BJ (cell line): Measurements from ENCODE around the gene ANGPTL8. TPM values are rescaled to one million over a fixed set of nuclear protein-coding genes. Genes with fewer than 3 reads are reported as not detected.

ENCODE experiments used
- CTCF ChIA-PET: fragments of 350-600 bp; formaldehyde crosslinking; extraction: SDS; loops from one replicate; lab custom pipeline; 2021; ENCODE audit warnings: antibody characterized with exemption, inconsistent platforms; lab: Yijun Ruan, JAX
- POLR2A ChIA-PET: fragments of 300-600 bp; sonication (Branson Sonifier 250); formaldehyde crosslinking; extraction: SDS; loops from one replicate; lab custom pipeline; 2021; ENCODE audit warnings: antibody characterized with exemption; lab: Charles Lee
- DNase-seq: peaks from one replicate; pipeline ENCODE4 v3.0.0-alpha.2; 2011; ENCODE audit warnings: low read depth
- H3K27me3 ChIP-seq: 2 replicates; pipeline ENCODE4 v1.6.0; 2011; ENCODE audit warnings: low read length; ENCODE audit not compliant: control insufficient read depth, insufficient read depth
- H3K36me3 ChIP-seq: 2 replicates; pipeline ENCODE4 v1.5.1; 2011; ENCODE audit warnings: low read length; ENCODE audit not compliant: control insufficient read depth, insufficient read depth
- H3K4me3 ChIP-seq: 2 replicates; pipeline ENCODE4 v1.5.1; 2011; ENCODE audit warnings: low read depth, mild to moderate bottlenecking, control low read depth, low read length
- polyA plus RNA-seq: library from polyadenylated mRNA; depleted of rRNA; stranded (reverse); fragments of >200 nt; gene quantifications from 2 replicates; pipeline ENCODE4 v1.2.3, GENCODE V29; 2011
- TF ChIP-seq, protein P1 (sequence below): IDR thresholded peaks from 2 replicates; pipeline ENCODE4 v1.5.1; 2011; ENCODE audit warnings: low read depth, mild to moderate bottlenecking, control low read depth, inconsistent platforms, low read length, moderate library complexity; ENCODE audit not compliant: insufficient read depth

Gene ANGPTL8
- polyA plus RNA-seq, 1 experiment = not detected

DNA sequence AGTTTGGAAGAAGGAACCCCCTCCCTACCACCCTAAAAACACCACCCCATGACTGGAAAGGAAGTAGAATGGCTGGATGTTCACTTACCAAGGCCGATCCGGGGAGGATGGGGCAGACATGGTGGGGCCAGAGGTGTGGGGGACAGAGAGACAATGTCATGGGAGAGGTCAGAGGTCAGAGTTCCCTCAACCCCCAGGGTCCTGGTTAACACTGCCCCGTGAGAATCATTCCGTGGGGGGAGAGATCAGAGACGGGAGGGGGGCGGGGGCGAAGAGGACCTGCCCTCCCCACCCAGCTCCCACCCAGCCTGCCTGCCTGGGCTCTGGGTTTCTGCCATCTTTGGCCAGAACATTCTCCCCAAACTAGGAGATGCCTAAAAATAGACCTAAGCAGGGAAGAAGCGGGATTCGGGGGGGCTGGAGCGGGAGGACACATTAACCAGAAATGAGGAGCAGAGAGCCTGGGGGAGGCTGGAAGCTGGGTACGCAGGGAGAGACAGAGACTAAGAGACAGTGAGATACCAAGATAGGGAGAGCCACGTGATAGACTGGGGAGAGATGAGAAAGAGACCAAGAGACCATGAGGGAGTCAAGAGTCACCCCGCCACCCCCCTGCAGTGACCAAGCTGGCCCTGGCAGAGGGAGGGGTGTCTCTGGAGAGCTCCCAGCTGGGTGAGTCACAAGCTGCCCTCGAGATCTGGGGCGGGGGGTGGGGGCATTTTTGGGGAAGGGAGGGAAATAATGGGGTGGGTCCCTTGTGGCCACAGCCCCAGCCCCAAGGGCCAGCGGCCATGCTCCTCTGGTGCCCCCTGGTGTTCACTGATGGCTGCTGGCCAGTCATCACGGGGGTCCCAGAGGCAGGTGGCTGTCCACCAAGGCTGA lies 36.0 kb upstream of the ANGPTL8 start:
- Histone ChIP-seq H3K36me3 (peaks cover 6% of the 10 kb centered on the region; the same call in 1 of the 2 replicates), H3K27me3 (no peaks in the 10 kb centered on the region), H3K4me3 (no peak overlapping the region)
- TF ChIP-seq, protein P1, sequence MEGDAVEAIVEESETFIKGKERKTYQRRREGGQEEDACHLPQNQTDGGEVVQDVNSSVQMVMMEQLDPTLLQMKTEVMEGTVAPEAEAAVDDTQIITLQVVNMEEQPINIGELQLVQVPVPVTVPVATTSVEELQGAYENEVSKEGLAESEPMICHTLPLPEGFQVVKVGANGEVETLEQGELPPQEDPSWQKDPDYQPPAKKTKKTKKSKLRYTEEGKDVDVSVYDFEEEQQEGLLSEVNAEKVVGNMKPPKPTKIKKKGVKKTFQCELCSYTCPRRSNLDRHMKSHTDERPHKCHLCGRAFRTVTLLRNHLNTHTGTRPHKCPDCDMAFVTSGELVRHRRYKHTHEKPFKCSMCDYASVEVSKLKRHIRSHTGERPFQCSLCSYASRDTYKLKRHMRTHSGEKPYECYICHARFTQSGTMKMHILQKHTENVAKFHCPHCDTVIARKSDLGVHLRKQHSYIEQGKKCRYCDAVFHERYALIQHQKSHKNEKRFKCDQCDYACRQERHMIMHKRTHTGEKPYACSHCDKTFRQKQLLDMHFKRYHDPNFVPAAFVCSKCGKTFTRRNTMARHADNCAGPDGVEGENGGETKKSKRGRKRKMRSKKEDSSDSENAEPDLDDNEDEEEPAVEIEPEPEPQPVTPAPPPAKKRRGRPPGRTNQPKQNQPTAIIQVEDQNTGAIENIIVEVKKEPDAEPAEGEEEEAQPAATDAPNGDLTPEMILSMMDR = peak; percentile 97
- ChIA-PET POLR2A (interaction anchor here (0.7 kb wide), 1 partner anchor 77 kb away, joined by 26 read pairs; no protein-coding TSS in a partner anchor), CTCF (interaction anchor here (0.5 to 5.6 kb wide), 19 partner anchors 26 to 399 kb away, joined by 3 to 57 read pairs (median 5); no protein-coding TSS in a partner anchor)
- DNase-seq = peak; percentile 57

- TF ChIP-seq, protein P1 = no peak
- no peaks in the 10 kb centered on the region for H3K27me3 ChIP-seq
- H3K36me3 ChIP-seq = peaks cover 10% of the 10 kb centered on the region
- H3K4me3 ChIP-seq = no peak overlapping the region
- no peak for DNase-seq
- POLR2A ChIA-PET = no interaction called here
- CTCF ChIA-PET = interaction anchor here (0.5 to 5.6 kb wide), 16 partner anchors 9 to 398 kb away, joined by 3 to 57 read pairs (median 5); no protein-coding TSS in a partner anchor
These were observed 35.3 kb upstream of the ANGPTL8 start for GRCh38 chr19:11204076-11204602.

DNA sequence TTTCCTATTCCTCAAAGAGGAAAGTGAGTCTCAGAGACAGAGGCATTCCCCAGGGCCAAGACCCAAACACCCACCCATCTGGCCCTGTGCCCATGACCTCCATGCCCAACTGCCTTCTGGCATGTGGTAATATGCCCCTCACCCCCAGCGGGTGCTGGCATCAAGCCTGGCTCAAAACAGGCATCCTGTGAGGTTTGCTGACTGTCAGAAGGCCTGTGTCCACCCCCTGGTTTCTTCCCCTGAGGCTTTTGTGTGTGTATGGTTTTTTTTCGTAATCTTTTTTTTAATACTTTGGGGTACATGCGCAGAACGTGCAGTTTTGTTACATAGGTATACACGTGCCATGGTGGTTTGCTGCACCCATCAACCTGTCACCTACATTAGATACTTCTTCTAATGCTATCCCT lies 34.5 kb upstream of the ANGPTL8 start:
- CTCF ChIA-PET = interaction anchor here (0.7 to 5.6 kb wide), 9 partner anchors 8 to 168 kb away, joined by 3 to 57 read pairs (median 6); no protein-coding TSS in a partner anchor
- Histone ChIP-seq H3K27me3 (no peaks in the 10 kb centered on the region), H3K4me3 (no peak overlapping the region), H3K36me3 (peaks cover 12% of the 10 kb centered on the region)
- DNase-seq = no peak
- POLR2A ChIA-PET = no interaction called here
- TF ChIP-seq, protein P1 = no peak

GRCh38 chr19:11205939-11206570 lies 33.4 kb upstream of the ANGPTL8 start:
- Histone ChIP-seq H3K36me3 (peaks cover 8% of the 10 kb centered on the region), H3K4me3 (no peak overlapping the region), H3K27me3 (no peaks in the 10 kb centered on the region)
- ChIA-PET CTCF (interaction anchor here (0.8 to 3.7 kb wide), 7 partner anchors 9 to 170 kb away, joined by 3 to 16 read pairs (median 4); no protein-coding TSS in a partner anchor), POLR2A (no interaction called here)
- TF ChIP-seq, protein P1 = no peak
- DNase-seq = no peak
